Inflammatory macrophage treated with lipopolysaccharide for 4 hours (primary cell): ENCODE measurements around the gene PCDHB4.
"Not testable (repeated sequence)": the region's sequence is repeated elsewhere in the genome, so short reads cannot be mapped to it uniquely, and the experiment has no call there.

ENCODE experiments used
- DNase-seq: peaks from one replicate; pipeline ENCODE4 v3.0.0-alpha.2; 2020

PCDHB4 gene

GRCh38 chr5:141121563-141121962, at the start of gene PCDHB4:
TSS of gene PCDHB4 (plus strand) at chr5:141121818. CDS start at chr5:141121999, 181 bp downstream.
- DNase-seq: no peak

GRCh38 chr5:141077826-141078225, 43.8 kb upstream of the PCDHB4 start:
- DNase-seq: no peak

GRCh38 chr5:141082228-141082627, 39.4 kb upstream of the PCDHB4 start:
- no peak for DNase-seq

- no peak for DNase-seq
Measured at GRCh38 chr5:141084487-141084989, 37.1 kb upstream of the PCDHB4 start.

- DNase-seq: no peak
Measured at GRCh38 chr5:141094481-141095262, 26.9 kb upstream of the PCDHB4 start, which contains the start of gene PCDHB2. TSS of gene PCDHB2 (plus strand) at chr5:141094615. CDS start at chr5:141094791, 176 bp downstream.

- no peak for DNase-seq
Measured at GRCh38 chr5:141095263-141095641, 26.4 kb upstream of the PCDHB4 start.

- DNase-seq: not testable (repeated sequence)
Measured at GRCh38 chr5:141096181-141096580, 25.4 kb upstream of the PCDHB4 start.

- not testable (repeated sequence) for DNase-seq
Measured at GRCh38 chr5:141096586-141096985, 25.0 kb upstream of the PCDHB4 start.

- DNase-seq: no peak
Measured at GRCh38 chr5:141100243-141100805, 21.3 kb upstream of the PCDHB4 start, which contains the start of gene PCDHB3. TSS of gene PCDHB3 (plus strand) at chr5:141100473. CDS start at chr5:141100650, 177 bp downstream.

- DNase-seq: no peak
Measured at GRCh38 chr5:141101059-141101458, 20.6 kb upstream of the PCDHB4 start.

- not testable (repeated sequence) for DNase-seq
Measured at GRCh38 chr5:141102070-141102469, 19.5 kb upstream of the PCDHB4 start.

- DNase-seq: not testable (repeated sequence)
Measured at GRCh38 chr5:141102471-141102870, 19.1 kb upstream of the PCDHB4 start.

- no peak for DNase-seq
Measured at GRCh38 chr5:141105350-141105749, 16.3 kb upstream of the PCDHB4 start.

- no peak for DNase-seq
Measured at GRCh38 chr5:141119250-141119649, 2.4 kb upstream of the PCDHB4 start.

- no peak for DNase-seq
Measured at GRCh38 chr5:141121985-141122384, 367 bp downstream of the PCDHB4 start.

GRCh38 chr5:141123396-141124135, 1.9 kb downstream of the PCDHB4 start:
- not testable (repeated sequence) for DNase-seq

GRCh38 chr5:141127305-141127704, 5.7 kb downstream of the PCDHB4 start:
- DNase-seq: no peak

- no peak for DNase-seq
Measured at GRCh38 chr5:141135030-141135717, 13.6 kb downstream of the PCDHB4 start, which contains the start of gene PCDHB5. TSS of gene PCDHB5 (plus strand) at chr5:141135206. CDS start at chr5:141135435, 229 bp downstream.

GRCh38 chr5:141135718-141136266, 14.2 kb downstream of the PCDHB4 start:
- DNase-seq: no peak

- DNase-seq: not testable (repeated sequence)
Measured at GRCh38 chr5:141137346-141137745, 15.7 kb downstream of the PCDHB4 start.

GRCh38 chr5:141149812-141150211, 28.2 kb downstream of the PCDHB4 start, which contains the start of gene PCDHB6:
TSS of gene PCDHB6 (plus strand) at chr5:141150057. CDS start at chr5:141150258, 201 bp downstream.
- DNase-seq: no peak
